ENCODE measurements around the gene OTOF.

The OTOF gene

DNA sequence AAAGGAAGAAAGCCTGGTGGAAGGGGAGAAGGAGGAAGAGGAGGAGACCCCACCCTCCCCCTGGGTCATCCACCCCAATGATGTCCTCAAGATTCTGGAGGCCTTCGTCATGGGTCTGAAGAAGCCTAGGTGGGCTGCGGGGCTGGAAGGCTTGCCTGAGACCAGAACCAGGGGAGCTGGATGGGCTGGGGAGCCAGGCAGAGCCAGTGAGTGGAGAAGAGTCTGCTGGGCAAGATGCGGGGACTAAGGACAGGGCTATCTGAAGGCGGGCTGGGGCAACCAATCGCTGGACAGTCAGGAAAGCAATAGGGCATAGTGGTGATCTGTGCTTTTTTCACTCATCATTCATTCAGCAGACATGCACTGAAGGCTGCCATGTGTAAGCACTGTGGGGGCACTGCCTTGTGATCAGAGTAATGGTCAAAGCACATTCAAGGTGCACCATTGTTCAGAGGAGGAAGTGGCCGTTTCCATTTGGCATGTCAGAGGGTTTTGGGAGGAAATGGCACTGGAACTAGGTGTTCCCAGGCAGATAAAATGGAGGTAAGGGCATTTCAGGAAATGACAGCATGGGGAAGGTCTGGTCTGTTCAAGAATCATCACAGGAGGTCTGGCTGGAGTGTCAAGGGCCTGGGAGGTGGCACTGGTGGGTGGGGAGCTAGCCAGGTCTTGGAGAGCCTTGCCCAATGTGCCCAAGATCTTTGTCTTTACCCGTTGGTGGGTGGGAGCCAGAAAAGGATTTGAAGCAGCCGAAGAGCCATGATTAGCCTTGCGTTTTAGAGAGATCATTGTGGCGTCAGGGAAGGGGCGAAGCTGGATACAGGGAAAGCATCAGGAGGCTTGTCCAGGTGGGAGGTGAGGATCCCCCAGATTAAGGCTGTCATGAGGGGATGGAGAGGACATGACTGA, 24.2 kb downstream of the OTOF start:
- no peak for DNase-seq (ENCODE audit: low read depth, low spot score)

GRCh38 chr2:26451700-26452099, 26.2 kb downstream of the OTOF start:
- no peak for DNase-seq (ENCODE audit: low read depth, low spot score)

DNA sequence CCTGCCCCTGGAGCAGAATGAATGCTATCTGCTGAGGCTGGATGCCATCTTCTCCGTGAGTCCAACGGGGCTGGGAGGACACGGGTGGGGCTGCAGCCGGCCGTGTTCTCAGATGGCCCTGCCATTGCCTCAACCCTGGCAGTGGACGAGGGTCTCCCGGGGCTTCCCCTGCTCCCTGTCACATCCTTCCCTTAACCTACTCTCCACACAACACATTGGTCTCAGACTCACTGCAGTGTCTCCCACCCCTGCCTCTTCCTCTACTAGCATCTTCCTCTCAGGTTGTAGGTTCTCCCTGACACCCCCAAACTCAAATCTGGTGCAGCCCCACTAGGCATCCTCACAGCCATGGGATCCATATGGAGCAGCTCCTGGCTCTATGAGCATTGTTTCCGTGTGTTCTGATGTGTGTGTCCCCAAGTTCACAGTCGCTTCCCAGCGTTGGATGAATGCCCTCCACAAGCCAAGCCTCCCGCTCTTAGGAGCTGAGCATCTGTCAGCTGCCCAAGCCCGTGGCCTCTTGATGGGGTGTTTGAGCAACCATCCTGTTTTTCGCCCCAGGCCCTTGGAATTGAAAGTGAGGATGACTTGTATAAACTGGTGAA, 27.8 kb downstream of the OTOF start:
- no peak for DNase-seq (ENCODE audit: low read depth, low spot score)

DNA sequence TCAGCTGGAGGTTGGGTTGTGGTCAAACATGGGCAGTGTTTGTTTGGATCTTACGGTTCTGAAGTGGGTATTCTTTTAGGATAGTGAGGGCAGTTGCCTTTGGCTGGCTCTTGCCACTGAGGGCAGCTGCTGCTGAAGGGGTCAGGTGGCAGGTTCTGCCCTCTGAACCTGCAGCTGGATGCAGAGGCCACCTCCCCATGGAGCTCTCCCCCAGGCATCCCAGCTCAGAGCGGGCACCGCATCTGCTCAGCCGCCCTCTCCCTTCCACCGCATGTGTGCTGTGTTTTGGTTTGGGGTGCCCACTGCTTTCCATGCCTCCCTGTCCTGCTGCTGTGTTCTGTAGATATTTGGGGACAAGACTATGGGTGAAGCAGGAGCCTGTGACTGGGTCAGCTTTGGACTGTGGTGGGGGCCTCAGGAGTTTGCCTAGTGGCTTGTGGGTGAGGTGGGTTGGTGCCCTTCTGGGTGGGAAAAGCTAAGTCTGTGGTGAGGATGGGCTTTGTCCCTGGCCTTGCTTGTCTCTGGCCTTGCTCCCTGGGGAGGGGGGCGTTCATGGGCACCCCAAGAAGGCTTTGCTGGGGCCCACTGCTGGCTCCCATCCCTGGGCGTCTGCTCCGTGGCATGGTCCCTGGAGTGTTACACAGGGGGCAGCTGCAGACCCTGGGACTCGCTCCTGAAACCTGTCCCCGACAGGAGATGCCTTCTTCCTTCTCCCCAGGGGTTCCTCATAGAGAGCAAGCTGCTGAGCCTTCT, 28.5 kb downstream of the OTOF start:
- DNase-seq (ENCODE audit: low read depth, low spot score) = no peak

GRCh38 chr2:26448651-26449050, 29.3 kb downstream of the OTOF start:
- no peak for DNase-seq (ENCODE audit: low read depth, low spot score)

GRCh38 chr2:26444236-26444635, 33.7 kb downstream of the OTOF start:
- no peak for DNase-seq (ENCODE audit: low read depth, low spot score)

GRCh38 chr2:26442707-26443106, 35.2 kb downstream of the OTOF start:
- no peak for DNase-seq (ENCODE audit: low read depth, low spot score)

DNA sequence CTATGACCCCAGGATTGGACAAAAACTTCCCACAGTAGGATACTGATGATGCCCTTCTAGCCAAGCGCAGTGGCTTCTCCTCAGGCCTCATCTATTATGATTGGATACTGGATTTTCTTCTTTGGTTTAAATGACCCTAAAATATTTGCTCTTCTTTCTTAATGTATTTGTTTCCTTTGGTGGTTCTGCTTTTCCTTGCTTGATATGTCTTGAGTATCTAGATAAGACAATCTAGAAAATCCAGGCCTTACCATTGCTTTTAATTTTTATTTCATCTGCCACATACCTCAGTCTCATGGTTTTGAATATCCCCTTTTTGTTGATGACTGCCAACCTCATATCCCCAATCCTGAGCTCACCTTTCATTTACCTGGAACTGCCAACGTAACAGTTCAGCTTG, 35.6 kb downstream of the OTOF start:
- no peak for DNase-seq (ENCODE audit: low read depth, low spot score)

- DNase-seq (ENCODE audit: low read depth, low spot score) = no peak
Observed at GRCh38 chr2:26438926-26439325, 39.0 kb downstream of the OTOF start.

- no peak for DNase-seq (ENCODE audit: low read depth, low spot score)
Observed at GRCh38 chr2:26438526-26438925, 39.4 kb downstream of the OTOF start.

GRCh38 chr2:26435106-26435505, 42.8 kb downstream of the OTOF start:
- no peak for DNase-seq (ENCODE audit: low read depth, low spot score)

DNA sequence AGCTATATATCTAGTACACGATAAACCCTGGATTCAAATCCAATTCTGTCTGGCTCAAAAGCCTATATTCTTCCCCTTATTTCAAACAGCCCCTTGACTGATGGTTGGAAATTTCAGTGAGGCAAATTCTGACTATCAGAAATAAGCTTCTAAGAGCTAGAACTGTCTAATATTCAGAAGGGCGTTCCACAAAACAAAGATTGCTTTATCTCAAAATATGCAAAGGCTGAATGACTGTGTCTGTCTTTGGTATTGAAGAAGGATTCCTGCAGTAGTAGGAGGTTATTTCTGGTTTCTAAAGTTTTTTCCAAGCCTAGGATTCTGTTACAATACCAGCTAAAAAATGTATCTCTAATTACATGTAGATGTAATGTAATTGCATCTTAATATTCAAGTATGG, 45.1 kb downstream of the OTOF start:
- DNase-seq (ENCODE audit: low read depth, low spot score) = no peak

- no peak for DNase-seq (ENCODE audit: low read depth, low spot score)
Observed at GRCh38 chr2:26432363-26432762, 45.6 kb downstream of the OTOF start.

DNA sequence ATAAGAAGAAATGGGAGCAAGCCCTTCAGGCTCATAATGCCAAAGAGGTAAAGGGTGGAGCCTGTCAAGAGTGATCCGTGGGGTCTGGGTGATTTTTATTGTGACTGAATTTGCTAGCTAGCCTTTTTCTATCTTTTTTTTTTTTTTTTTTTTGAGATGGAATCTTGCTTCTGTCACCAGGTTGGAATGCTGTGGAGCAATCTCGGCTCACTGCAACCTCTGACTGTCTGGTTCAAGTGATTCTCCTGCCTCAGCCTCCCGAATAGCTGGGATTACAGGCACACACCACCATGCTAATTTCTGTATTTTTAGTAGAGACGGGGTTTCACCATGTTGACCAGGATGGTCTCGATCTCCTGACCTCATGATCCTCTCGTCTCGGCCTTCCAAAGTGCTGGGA, 47.1 kb downstream of the OTOF start:
- DNase-seq (ENCODE audit: low read depth, low spot score) = no peak

GRCh38 chr2:26429779-26430578, 47.9 kb downstream of the OTOF start:
- DNase-seq (ENCODE audit: low read depth, low spot score) = no peak

- no peak for DNase-seq (ENCODE audit: low read depth, low spot score)
Observed at GRCh38 chr2:26428846-26429245, 49.1 kb downstream of the OTOF start.

- no peak for DNase-seq (ENCODE audit: low read depth, low spot score)
Observed at GRCh38 chr2:26424221-26424620, 53.7 kb downstream of the OTOF start.

DNA sequence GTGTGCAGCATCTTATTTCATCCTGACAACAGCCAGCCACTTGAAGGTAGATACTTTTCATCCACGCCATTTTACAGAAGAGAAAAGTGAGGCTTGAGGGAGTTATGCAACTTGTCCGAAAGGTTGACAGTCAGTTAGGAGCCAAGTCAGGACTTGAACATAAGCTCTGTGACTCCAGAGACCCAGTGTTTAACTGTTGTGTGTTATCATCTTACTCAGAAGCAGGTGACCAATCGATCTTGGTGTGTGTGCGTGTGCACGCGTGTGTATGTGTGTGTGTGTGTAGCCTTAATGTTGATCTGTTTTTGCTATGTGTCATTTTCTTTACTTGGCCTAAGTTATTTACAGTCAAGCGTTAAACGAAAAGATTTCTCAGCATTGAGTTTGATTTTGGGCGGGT, 54.2 kb downstream of the OTOF start:
- no peak for DNase-seq (ENCODE audit: low read depth, low spot score)

DNA sequence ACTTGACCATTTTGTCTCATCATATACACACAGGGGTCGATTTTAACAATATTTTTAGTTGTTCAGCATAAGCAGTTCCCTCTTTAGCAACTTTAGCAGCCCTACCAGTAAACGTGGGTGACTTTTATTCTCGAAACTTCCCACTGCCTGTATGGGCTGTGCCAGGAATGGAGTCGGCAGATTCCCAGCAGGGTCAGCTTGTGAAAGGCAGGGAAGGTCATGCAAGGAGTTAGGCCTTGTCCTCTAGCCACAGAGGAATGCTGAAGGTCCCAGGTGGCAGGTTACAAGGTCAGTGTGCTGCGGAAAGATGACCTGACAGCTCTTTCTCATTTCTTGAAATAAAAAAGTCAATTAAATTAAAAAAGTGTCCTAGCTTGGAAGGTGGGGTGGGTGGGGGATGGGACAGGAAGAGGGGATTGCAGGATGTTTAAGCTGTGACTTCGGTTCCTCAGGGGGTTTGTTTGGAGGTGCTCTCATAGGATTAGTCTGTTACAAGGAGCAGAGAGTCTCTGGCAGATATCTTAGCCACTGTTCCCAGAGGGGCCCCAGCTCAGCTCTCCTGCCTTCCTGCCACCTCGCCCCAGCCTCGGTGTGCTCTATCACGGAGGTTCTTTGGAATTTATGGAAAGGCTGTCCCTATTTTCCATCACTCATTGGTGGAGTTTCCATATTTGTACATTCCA, 54.8 kb downstream of the OTOF start:
- no peak for DNase-seq (ENCODE audit: low read depth, low spot score)

- no peak for DNase-seq (ENCODE audit: low read depth, low spot score)
Observed at GRCh38 chr2:26421961-26422360, 56.0 kb downstream of the OTOF start.

- no peak for DNase-seq (ENCODE audit: low read depth, low spot score)
Observed at GRCh38 chr2:26414311-26414710, 63.6 kb downstream of the OTOF start.

Measured in activated CD4-positive, CD25-positive, alpha-beta regulatory T cell treated with anti-CD3 and anti-CD28 coated beads, Interleukin-2, amount 50 U/mL, for 16 hours (primary cell).